Peyer's patch (tissue), 4 donors: ENCODE measurements around the gene SERPINB1.

Experiments
- CTCF ChIP-seq, 6 experiments: fragments of 450-650 bp in 4 of 6; fragments of 200-600 bp in 2 of 6; sonication (generic) in 1 of 6; IDR thresholded peaks; one replicate each; pipeline ENCODE4 v1.5.1; 2017 to 2019; ENCODE audit warnings: antibody characterized with exemption in 6 of 6, mild to moderate bottlenecking in 3 of 6, moderate library complexity in 1 of 6
- POLR2A ChIP-seq, 2 donors: fragments of 450-650 bp; IDR thresholded peaks; one replicate each; pipeline ENCODE4 v1.5.1; 2017; ENCODE audit warnings: antibody characterized with exemption in 2 of 2, mild to moderate bottlenecking in 2 of 2, moderate library complexity in 2 of 2

GRCh38 chr6:2865270-2865669 is 23.6 kb upstream of the SERPINB1 start:
- no peak for TF ChIP-seq POLR2A (IDR thresholded peaks at IDR 0.05)
- no peak for TF ChIP-seq CTCF (IDR thresholded peaks at IDR 0.05)
